Panc1 (cell line): Measurements from ENCODE around the gene QPCT.

Experiments
- CTCF ChIP-seq: fragments of 450-650 bp; IDR thresholded peaks from 2 replicates; pipeline ENCODE4 v1.5.1; 2017; ENCODE audit warnings: mild to moderate bottlenecking
- POLR2AphosphoS5 ChIP-seq: IDR thresholded peaks from 2 replicates; pipeline ENCODE4 v1.6.1; 2012; ENCODE audit warnings: mild to moderate bottlenecking, low read depth, low read length, moderate library complexity
- REST ChIP-seq, 2 experiments: IDR thresholded peaks; 2 replicates each; pipeline ENCODE4 v1.6.1; 2011 to 2012; ENCODE audit warnings: low read depth in 2 of 2, control low read depth in 1 of 2, low read length in 1 of 2, mild to moderate bottlenecking in 1 of 2, moderate library complexity in 1 of 2; ENCODE audit not compliant: insufficient read depth in 1 of 2
- SIN3A ChIP-seq: IDR thresholded peaks from 2 replicates; pipeline ENCODE4 v1.6.1; 2012; ENCODE audit warnings: low read depth, mild to moderate bottlenecking, low read length, moderate library complexity, borderline replicate concordance; ENCODE audit not compliant: insufficient read depth

GRCh38 chr2:37398990-37399389 is 54.6 kb downstream of the QPCT start:
- no peak for TF ChIP-seq POLR2AphosphoS5
- TF ChIP-seq CTCF, result no peak
- TF ChIP-seq REST (IDR thresholded peaks at IDR 0.05; ENCODE audit: insufficient read depth in 1 of 2, low read depth in 2 of 2, low read length in 1 of 2), result no peak
- no peak for TF ChIP-seq SIN3A
